ENCODE measurements around the gene RPRD2.

DNA sequence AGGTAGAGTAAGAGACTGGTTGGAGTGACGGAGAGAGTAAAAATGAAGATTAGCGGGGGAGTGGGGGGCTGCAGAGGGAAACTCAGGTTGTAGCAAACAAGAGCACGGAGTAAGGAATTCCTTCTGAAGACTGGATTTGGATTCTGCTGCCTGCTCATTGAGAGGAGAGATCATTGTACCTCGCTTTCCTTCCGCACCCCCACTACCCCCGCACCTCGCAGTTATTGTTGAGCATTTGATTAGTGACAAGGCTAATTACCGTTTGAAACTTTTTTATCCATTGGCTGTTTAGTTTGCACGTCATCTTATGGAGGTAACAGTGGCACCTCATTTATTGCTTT lies 42.2 kb upstream of the RPRD2 start:
- TF ChIP-seq EZH2 (IDR thresholded peaks at IDR 0.05) (no peak), POLR2AphosphoS5 (IDR thresholded peaks at IDR 0.05; ENCODE audit: borderline replicate concordance, low read depth, low read length) (no peak), FOXP2 (optimal IDR thresholded peaks at IDR 0.05; ENCODE audit: control extremely low read depth, extremely low read length, insufficient read depth) (no peak)
